ENCODE data around the gene DGCR8.

Gene DGCR8

DNA sequence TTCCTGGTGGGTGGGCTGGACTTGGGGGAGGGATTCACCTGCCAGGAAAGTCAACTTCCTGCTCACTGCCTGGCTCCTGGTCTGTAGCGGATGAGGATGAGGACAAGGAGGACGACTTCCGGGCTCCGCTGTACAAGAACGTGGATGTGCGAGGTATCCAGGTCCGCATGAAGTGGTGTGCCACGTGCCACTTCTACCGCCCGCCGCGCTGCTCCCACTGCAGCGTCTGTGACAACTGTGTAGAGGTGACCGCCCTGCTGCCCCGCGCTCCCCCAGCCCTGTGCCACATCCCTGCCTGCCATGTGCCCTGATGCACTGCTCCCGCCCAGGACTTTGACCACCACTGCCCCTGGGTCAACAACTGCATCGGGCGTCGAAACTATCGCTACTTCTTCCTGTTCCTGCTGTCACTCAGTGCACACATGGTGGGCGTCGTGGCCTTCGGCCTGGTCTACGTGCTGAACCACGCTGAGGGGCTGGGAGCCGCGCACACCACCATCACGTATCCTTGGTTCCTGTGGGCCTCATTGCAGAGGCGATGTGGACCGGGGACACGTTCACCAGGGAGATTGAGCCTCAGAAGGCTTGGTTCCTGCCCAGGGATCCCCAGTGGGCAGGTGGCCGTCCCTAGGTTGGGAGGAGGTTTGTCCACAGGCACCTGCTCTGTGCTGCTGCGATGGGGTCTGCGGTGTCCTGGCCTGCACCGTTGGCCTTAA lies 59.5 kb downstream of the DGCR8 start:
- no peak for DNase-seq

DNA sequence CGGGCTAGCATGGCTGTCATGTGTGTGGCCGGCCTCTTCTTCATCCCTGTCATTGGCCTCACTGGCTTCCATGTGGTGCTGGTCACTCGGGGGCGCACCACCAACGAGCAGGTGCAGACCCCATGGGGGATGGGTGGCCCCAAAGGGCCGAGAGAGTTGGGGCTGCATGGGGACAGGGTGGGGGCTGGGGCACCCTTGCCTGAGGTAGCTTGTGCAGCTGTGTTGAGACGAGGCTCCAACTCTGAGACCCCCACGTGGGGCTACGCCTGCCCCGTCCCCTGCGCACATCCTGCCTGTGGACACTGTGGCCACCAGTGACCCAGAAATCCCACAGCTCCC lies 60.0 kb downstream of the DGCR8 start:
- DNase-seq, result no peak

DNA sequence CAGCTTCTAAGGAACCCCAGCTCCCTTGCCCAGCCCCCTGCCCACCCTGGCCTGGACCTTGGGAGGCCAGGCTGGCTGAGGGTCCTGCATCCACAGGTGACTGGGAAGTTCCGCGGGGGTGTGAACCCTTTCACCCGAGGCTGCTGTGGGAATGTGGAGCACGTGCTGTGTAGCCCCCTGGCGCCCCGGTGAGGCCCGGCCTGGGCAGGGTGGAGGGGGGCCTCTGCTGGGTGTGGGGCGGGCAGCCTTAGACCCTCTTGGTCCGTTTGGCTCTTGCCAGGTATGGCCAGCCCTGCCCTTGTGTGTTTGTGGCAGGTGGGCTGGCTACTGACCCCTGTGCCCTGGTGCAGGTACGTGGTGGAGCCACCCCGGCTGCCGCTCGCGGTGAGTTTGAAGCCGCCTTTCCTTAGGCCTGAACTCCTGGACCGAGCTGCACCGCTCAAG lies 60.5 kb downstream of the DGCR8 start:
- no peak for DNase-seq

DNA sequence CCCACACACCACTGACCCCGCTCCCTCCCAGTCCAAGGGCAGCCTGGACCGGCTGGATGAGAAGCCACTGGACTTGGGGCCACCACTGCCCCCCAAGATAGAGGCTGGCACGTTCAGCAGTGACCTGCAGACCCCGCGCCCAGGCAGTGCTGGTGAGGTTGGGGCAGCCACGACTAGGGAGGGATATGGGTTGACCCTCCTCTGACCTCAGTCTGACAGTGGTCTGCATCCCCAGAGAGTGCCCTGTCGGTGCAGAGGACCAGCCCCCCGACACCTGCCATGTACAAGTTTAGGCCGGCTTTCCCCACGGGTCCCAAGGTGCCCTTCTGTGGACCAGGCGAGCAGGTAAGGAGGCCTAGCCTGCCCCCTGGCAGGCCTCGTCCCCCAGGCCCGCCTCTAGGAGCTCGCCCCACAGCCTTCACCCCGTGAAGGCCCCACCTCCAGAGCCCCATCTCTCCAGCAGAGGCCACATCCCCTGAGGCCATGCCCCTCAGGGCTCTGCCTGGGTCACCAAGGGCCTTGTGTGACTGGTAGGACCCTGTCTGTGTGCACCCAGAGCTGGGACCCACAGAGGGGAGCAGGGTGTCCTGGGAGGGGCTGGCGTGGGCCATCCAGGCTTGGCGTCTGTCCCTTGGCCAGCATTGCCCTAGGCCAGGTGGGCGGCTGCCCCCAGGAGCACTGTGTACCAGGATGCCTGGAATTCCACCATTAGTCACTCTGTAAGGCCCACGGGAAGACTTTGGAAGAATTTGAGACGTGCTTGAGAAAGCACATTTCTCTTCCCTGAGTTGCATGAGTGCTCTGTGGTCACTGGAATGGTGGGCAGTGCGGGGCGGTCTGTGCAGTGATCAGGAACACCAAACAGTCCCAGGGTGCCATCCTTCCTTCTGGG lies 61.4 kb downstream of the DGCR8 start:
- DNase-seq, result no peak

DNA sequence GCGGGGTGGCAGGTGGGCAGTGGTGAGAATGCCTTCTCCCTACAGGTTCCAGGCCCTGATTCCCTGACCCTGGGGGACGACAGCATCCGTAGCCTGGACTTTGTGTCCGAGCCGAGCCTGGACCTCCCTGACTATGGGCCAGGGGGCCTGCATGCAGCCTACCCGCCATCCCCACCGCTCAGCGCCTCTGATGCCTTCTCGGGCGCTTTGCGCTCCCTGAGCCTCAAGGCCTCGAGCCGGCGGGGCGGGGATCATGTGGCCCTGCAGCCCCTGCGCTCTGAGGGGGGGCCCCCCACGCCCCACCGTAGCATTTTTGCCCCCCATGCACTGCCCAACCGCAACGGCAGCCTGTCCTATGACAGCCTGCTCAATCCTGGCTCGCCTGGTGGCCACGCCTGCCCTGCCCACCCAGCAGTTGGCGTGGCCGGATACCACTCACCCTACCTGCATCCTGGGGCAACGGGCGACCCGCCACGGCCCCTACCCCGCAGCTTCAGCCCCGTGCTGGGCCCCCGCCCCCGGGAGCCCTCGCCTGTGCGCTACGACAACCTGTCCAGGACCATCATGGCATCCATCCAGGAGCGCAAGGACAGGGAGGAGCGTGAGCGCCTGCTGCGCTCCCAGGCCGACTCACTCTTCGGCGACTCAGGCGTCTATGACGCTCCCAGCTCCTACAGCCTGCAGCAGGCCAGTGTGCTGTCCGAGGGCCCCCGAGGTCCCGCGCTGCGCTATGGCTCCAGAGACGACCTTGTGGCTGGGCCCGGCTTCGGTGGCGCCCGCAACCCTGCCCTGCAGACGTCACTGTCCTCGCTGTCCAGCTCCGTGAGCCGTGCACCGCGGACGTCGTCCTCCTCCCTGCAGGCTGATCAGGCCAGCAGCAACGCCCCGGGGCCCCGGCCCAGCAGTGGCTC lies 62.9 kb downstream of the DGCR8 start:
- no peak for DNase-seq

DNA sequence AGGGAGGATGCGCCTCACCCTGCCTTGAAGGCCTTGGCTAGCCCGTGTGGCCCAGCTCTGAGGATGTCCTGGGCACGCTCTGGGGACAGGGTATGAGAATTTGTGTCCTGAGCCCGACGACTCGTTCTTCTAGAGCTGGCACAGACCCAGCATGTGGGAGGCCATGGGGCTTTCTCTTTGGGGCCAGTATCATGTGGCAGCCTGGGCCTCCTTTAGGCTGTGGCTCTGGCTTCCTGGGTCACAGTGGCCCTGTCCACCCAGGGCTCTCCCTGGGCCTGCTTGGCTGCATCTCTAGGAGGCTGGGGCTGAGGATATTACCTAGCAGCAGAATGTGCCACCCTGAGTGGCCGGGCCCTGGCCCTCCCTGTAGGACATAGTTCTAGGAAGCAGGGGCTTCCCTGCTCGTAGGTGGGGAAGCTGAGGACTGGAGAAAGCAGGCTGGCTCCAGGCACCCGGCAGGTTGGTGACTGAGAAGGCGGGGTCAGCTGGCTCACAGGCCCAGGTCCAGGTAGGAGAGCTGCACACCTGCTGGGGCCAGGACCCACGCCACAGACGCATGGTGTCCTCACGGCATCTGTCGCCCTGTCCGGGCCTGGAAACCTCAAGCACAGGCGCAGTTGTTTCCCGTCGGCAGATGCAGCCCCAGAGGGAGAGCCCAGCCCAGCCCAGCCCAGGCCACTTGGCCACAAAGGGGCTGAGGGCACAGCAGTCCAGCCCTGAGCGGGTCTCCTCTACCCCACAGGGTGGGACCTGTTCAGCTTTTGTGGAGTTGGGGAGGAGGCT lies 64.0 kb downstream of the DGCR8 start:
- no peak for DNase-seq

DNA sequence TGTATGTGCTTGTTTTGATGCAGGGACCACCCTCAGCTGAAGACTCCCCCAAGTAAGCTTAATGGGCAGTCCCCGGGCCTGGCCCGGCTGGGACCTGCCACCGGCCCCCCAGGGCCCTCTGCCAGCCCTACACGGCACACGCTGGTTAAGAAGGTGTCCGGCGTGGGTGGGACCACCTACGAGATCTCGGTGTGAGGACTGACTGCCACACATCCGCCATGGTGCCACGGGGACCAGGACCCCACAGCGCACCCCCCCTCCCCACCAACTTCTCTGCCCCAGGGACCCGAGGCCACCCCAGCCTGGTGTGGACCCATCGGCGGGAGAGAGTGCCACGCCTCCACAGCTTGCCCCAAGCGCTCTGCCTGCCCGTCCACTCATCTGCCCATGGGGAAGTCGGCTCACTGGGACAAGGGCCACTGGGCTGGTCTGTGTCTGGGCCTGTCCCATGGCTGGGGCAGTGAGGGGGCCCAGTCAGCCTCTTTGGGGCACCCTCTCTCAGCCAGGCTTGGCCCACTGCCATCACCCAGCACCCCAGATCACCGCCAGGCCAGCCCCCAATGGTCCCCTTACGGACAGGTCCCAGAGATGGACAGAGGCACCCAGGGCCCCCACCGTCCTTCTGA lies 65.3 kb downstream of the DGCR8 start:
- DNase-seq, result no peak

DNA sequence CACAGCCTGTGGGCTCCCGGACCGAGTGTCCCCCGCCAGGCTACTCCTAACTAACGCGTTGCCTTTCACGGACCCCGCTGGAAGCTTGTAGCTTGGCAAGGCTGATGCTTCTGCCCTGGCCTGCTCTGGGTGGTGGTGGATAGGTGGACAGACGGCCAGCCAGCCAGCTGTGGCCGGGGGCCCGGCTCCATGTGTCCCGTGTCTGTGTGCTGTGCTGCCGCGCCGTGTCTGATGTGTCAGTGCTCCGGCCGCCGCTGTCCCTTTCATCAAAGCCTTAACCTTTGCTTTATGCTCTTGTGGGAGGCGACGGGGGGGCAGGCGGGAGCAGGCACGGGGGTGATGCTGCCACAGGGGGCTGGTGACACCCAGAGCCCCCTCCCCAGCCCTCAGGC lies 65.8 kb downstream of the DGCR8 start:
- no peak for DNase-seq

DNA sequence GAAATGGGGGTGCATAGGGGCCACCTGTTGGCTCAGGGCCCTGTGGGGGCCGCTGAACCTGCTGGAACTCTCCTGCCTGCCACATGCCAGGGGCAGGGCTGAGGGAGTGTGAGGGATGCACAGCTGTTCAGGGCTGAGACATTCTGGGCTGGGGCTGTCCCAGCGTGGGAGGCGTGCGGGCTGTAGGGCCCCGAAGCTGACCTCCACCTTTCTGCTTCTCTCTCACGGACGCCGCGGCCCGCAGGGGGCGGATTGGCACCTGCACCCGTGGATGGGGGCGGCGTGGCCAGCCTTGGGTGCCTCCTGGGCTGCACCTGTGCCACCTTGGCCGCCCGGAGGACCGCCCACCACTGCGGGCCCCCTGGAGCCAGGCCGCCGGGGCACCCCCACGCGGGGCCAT lies 66.7 kb downstream of the DGCR8 start:
- DNase-seq, result no peak

DNA sequence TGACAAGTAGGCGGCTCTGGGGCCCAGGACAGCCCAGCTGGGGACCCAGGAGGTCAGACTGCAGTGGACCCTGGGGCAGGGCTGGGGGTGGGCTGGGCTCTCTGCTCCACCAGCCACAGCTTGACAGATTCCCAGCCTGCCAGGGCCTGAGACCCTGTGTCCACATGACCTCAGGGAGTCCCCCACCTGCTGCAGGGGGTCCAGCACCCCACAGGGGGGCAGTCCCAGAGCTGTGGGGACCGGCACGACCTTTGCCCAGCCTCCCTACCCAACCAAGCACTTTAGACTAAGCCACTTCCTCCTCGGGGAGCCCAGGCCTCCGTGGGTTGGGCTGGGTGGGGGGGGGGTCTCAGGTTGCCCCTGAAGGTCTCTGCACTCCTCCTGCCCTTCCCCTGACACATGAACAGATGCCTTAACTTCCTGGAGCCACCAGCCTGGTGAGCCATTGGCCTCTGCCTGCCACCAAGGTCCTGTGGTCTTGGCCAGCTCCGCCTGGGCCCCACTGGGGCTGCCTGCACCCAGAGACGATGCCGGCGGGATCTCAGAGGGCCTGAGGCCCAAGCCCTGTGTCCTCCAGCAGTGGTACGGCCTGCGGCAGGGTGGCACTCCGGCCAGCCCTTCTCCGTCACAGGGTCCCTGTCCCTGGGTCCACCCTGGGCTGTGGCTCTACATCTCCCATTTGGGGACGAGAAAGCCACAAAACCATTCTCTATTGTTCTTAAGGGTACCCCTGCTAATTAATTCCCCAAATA lies 67.4 kb downstream of the DGCR8 start:
- no peak for DNase-seq

DNA sequence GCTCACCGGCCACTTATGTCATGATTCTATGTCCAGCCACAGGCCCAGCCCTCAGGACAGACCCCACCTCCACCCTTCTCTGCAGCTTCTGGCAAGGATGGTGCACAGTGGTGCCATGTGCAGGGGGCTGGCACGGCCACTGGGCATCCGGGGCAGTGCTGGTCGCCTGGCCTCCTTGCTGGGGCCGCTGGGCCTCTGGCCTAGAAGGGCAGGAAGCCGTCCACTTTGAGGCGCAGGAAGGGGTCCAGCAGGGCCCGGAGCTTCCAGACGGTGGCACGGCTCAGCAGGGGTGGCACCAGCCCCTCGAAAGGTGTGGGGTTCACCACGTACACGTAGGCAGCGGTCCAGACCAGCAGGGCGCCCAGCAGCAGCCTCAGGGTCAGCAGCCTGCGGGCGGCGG lies 68.4 kb downstream of the DGCR8 start:
- no peak for DNase-seq

DNA sequence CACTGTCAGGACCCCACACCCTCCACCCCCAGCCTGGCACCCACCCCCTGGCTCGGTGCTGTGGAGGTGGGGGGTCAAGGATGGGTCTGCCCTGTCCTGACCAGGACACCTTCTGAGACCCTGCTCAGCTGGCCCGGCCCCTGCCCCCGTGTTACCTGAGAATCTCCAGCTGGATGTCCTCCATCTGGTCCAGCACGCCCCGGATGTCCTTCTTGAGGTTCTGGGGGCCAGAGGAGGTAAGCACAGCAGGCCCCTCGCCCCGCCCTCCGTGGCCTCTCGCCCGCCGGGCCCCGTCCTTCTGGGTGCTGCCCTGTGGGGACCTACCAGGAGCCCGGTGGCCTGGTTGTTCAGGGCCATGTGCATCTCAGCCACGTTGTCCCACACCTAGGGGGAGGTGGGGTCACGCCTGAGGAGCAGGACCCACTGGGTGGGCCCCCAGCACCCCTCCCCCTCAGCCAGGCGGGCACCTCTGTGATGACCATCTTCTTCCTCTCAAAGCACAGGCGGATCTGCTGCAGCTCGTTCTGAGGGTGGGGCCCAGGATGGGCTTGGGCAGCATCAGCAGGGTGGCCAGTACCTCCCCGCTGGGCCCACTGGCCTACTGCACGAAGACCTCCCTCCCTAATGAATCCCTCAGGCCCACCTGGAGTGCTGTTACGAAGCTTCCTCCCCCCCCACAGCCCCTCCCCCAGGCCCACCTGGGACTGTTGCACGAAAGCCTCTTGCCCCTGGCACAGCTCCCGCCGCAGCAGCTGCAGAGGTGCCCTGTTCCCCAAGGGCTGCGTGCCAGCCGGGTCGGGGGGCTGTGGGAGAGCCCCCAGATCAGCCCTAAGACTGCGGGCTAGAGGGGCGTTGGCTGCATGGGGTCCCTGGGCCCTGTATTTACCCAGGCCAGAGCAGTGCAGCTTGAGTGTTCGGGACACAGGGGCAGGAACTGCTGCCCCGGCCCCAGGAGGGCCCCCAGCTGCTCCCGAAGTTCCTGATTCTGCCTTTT lies 69.5 kb downstream of the DGCR8 start:
- no peak for DNase-seq

DNA sequence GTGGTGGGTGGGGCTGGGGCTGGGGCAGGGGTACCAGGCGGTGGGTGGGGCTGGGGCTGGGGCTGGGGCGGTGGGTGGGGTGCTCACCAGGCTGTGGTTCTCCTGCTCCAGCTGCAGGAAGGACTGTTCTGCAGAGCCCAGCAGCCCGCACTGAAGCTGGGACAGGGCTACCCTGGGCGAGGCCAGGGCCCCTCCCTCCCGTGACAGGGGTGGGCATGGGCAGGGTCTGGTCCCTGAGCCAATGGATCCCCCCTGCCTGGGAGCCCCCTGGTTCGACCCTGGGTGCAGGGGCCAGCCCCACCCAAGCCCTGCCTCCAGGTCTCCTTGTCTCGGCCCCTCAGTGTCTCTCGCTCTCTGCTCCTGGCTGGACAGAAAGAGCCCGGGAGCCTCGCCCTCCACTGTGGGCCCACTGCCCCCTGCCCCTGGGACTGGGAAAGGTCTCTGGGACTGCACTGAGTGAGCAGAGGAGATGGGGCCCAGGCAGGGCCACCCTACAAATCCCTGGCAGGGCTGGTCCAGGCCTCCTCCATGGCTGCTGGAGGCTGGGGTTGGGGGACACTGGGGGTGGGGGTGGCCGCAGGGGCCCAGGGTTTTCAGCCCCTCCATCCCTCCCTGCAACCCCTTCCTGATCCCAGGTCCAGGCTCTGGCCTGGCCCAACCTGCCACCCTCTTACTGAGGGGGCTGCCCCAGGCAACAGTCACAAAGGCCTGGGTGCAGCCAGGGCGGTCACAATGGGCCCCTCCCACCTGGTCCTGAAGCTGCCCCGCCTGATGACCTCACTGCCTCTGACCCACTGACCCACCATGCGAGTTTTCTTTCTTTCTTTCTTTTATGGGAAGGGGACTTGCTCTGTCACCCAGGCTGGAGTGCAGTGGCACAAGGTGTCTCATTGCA lies 70.6 kb downstream of the DGCR8 start, which contains the start of gene CCDC188:
Gene CCDC188, minus strand, starts transcription at position 675 of the 895 bp plus-strand sequence. Its CDS starts 69 bp downstream, at position 606.
- no peak for DNase-seq

DNA sequence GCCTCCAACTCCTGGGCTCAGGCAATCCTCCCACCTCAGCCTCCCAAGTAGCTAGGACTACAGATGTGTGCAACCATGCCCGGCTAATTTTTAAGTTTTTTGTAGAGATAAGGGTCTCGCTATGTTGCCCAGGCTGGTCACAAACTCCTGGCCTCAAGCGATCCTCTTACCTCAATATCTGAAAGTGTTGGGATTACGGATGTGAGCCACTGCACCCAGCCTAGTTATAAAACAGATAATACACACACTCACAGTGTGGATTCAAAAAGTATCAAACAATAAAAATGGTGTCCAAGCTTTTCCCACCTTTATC lies 71.2 kb downstream of the DGCR8 start:
- DNase-seq, result no peak

DNA sequence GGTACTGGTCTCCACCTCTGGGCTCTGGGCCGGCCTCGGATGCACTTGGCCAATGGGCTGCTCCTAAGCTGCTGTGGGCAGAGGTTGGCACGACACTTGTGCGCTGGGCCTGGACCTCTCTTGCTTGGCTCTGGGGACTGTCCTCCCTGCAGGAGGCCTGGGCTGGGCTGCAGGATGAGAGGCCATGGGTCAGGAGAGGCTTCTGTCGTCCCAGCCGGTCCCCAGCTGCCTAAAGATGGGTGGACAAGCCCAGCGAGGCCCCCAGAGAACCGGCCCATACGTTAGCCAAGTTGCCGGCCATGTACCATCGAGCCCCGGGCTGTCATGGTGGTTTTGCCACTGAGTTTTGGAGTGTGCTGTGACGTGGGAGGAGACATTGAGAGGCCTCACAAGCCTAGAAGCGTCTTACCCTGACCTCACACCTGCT lies 72.4 kb downstream of the DGCR8 start:
- no peak for DNase-seq

DNA sequence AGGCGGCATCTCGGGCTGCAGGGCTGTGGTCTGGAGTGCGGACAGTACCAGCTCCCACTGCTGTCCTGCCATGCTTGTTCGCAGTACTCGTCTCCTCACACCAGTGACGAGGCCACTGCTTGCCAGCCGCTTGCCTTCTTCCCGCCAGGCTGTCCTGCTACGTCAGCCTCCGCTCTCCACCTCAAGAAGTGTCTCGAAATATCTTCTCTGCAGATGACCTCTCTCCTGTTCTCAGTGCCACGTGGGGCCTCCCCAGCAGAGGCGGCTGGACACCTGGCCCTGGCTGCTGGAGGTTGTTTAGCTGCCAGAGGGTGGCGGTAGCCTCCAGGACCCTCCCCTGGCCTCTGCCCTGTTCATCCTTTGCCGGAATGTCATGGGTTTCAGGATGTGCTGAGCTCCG lies 73.9 kb downstream of the DGCR8 start:
- DNase-seq, result no peak

DNA sequence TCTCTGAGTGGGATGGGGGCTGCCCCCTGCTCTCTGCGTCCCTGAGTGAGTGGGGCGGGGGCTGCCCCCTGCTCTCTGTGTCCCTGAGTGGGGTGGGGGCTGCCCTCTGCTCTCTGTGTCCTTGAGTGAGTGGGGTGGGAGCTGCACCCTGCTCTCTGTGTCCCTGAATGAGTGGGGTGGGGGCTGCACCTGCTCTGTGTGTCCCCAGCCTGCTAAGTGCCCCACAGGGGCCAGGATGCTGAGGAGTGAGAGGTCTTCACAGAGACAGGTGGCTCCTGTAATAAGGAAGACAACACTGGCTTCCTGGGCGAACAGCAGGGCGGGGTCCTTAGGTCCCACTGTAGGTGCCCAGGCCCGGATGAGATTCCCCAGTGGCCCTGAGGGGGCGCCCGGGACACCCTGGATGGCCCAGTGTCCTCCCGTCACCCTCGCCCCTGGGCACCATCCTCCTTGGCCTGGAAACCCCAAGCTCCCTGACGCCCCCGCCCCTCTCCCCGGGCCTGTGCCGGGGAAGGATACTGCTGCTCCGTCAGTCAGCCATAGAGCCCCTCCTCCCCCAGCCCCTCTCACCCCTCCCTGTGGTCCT lies 74.7 kb downstream of the DGCR8 start:
- DNase-seq, result no peak

DNA sequence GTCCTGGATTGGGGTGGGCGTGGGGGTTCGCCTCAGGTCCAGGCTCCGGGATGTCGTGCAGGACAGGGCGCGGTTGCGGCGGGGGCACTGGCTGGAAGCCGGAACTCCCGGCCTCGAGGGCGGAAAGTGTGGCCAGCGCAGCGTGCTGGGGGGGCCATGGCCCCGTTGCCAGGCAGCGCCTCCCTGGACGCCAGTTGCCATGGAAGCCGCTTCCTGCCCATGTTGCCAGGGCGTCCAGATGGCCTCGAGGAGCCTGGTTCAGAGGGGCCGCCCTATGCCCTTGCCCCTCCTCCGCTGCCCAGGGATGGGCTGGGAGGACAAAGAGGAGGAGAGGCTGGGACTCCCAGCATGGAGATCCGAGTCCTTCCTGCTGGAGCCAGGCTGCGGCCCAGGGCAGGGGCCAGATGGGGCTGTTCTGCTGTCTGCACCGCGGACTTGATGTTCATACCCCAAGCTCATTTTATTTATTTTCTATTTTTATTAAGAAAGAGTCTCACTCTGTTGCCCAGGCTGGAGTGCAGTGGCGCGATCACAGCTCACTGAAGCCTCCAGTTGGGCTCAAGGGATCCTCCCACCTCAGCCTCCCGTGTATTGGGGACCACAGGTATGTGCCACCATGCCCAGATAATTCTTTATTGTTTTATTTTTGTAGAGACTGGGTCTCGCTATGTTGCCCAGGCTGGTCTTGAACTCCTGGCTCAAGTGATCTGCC lies 75.4 kb downstream of the DGCR8 start:
- DNase-seq, result peak in 1 of 2 donors; percentile 20
